ENCODE data around the gene PPP1R3G. TPM values are rescaled to one million over a fixed set of nuclear protein-coding genes. Genes with fewer than 3 reads are reported as not detected.

Gene PPP1R3G
- polyA plus RNA-seq, 2 of the 4 experiments (the other 2 are of a cell fraction): 0.21 to 0.72 TPM

DNA sequence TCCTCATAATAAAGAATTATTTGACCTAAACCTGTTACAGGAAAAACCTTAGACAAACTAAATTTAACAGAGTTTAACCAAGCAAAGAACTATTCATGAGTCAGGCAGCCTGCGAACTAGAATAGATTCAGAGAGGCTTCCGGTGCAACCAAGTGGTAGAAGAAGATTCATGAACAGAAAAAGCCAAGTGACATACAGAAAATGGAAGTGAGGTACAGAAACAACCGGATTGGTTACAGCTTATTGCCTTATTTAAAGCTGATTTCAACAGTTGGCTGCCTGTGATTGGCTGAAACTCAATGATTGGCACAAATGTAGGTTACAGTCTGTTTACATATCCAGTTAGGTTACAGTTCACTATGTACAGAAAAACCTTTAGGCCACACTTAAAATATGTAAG is 10.1 kb downstream of the PPP1R3G start:
- Histone ChIP-seq H3K9me3 (no peaks in the 10 kb centered on the region), H3K4me2 (no peak overlapping the region), H3K27ac (no peak overlapping the region), H3K4me1 (0 out of 3 replicates have a peak, but pooled peaks cover 5% of the 10 kb centered on the region), H3K4me3 (no peak overlapping the region)
- no peak for ATAC-seq
- FAIRE-seq: no peak
- DNase-seq (ENCODE audit: low read depth in 1 of 2, low spot score in 1 of 2): no peak
- ChIA-PET POLR2A (no interaction called here), CTCF (no interaction called here)
- WGBS (ENCODE audit: missing lambda C conversion rate): 61% methylated on average over 3 of the region's 3 CpGs
- TF ChIP-seq KDM1A (IDR thresholded peaks at IDR 0.05; ENCODE audit: low read depth) (no peak), EP300 (IDR thresholded peaks at IDR 0.05) (no peak), MAFK (IDR thresholded peaks at IDR 0.05; ENCODE audit: partially characterized antibody) (no peak), ESRRA (IDR thresholded peaks at IDR 0.05; ENCODE audit: borderline replicate concordance, low read length) (no peak), NR3C1 (IDR thresholded peaks at IDR 0.05) (no peak), HOXB5 (CRISPR knock-in tag; IDR thresholded peaks at IDR 0.05) (no peak), SMC3 (IDR thresholded peaks at IDR 0.05) (no peak), NPAS2 (CRISPR knock-in tag; IDR thresholded peaks at IDR 0.05; ENCODE audit: borderline replicate concordance) (no peak), RNF2 (IDR thresholded peaks at IDR 0.05; ENCODE audit: borderline replicate concordance, low read depth) (no peak)
- TF ChIP-seq, protein P1, sequence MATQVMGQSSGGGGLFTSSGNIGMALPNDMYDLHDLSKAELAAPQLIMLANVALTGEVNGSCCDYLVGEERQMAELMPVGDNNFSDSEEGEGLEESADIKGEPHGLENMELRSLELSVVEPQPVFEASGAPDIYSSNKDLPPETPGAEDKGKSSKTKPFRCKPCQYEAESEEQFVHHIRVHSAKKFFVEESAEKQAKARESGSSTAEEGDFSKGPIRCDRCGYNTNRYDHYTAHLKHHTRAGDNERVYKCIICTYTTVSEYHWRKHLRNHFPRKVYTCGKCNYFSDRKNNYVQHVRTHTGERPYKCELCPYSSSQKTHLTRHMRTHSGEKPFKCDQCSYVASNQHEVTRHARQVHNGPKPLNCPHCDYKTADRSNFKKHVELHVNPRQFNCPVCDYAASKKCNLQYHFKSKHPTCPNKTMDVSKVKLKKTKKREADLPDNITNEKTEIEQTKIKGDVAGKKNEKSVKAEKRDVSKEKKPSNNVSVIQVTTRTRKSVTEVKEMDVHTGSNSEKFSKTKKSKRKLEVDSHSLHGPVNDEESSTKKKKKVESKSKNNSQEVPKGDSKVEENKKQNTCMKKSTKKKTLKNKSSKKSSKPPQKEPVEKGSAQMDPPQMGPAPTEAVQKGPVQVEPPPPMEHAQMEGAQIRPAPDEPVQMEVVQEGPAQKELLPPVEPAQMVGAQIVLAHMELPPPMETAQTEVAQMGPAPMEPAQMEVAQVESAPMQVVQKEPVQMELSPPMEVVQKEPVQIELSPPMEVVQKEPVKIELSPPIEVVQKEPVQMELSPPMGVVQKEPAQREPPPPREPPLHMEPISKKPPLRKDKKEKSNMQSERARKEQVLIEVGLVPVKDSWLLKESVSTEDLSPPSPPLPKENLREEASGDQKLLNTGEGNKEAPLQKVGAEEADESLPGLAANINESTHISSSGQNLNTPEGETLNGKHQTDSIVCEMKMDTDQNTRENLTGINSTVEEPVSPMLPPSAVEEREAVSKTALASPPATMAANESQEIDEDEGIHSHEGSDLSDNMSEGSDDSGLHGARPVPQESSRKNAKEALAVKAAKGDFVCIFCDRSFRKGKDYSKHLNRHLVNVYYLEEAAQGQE (IDR thresholded peaks at IDR 0.05): no peak

GRCh38 chr6:5096482-5096881 is 11.3 kb downstream of the PPP1R3G start:
- Histone ChIP-seq H3K4me3 (no peak overlapping the region), H3K9me3 (no peaks in the 10 kb centered on the region), H3K4me2 (no peak overlapping the region), H3K27ac (no peak overlapping the region), H3K4me1 (0 out of 3 replicates have a peak, but pooled peaks cover 5% of the 10 kb centered on the region)
- no peak for ATAC-seq
- 83% methylated on average over 2 of the region's 2 CpGs for WGBS (ENCODE audit: missing lambda C conversion rate)
- POLR2A ChIA-PET: no interaction called here
- no peak for FAIRE-seq
- CTCF ChIA-PET: no interaction called here
- TF ChIP-seq MAFK (IDR thresholded peaks at IDR 0.05; ENCODE audit: partially characterized antibody) (no peak), RFX5 (IDR thresholded peaks at IDR 0.05) (no peak), SMC3 (IDR thresholded peaks at IDR 0.05) (no peak), CBX8 (IDR thresholded peaks at IDR 0.05) (no peak), RCOR1 (IDR thresholded peaks at IDR 0.05; ENCODE audit: low read depth, low read length) (no peak), JUN (IDR thresholded peaks at IDR 0.05) (no peak), SREBF2 (IDR thresholded peaks at IDR 0.05) (no peak), ZSCAN20 (CRISPR knock-in tag; IDR thresholded peaks at IDR 0.05) (no peak), ATOH8 (CRISPR knock-in tag; IDR thresholded peaks at IDR 0.05; ENCODE audit: low read depth) (no peak), HEYL (CRISPR knock-in tag; IDR thresholded peaks at IDR 0.05) (no peak)
- DNase-seq (ENCODE audit: low read depth in 1 of 2, low spot score in 1 of 2): no peak

DNA sequence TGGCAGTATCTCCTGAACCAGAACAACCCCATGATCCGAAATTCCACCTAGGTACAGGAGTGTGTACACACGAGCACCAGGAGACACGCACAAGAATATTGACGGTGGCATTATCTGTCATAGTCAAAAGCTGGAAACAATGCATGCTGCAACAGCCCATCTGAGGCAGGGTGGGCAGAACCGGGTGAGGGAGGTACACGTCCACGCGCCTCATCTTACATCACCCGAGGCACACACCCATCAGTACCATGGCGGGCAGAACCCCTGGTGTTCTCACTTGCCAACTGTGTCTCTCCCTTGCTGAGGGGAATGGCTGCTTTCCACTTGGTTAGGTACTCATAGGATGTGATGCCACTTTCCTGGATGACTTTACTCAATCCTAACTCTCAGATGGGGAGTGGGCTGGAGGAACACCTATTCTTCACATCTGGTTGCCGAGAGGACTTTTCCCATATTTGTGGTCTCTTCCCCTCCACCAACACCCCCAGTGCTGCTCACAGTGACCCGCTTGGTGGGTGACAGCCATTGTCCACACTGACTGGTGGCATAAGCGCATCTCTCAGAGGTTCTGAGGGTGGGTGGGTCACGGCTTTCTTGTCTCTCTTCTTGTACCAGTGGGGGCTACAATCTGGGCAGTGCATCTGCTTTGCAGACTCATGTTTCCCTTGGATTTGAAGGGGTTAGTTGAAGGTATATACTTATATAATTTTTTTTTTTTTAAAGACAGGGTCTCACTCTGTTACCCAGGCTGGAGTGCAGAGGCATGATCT is 13.5 kb downstream of the PPP1R3G start:
- Histone ChIP-seq H3K4me3 (no peak overlapping the region), H3K9me3 (no peaks in the 10 kb centered on the region), H3K4me1 (0 out of 3 replicates have a peak, but pooled peaks cover 5% of the 10 kb centered on the region), H3K27ac (no peak overlapping the region), H3K4me2 (no peak overlapping the region)
- no peak for TF ChIP-seq GATA3 (IDR thresholded peaks at IDR 0.05; ENCODE audit: borderline replicate concordance)
- TF ChIP-seq JUN (IDR thresholded peaks at IDR 0.05): no peak
- TF ChIP-seq RARB (CRISPR knock-in tag; IDR thresholded peaks at IDR 0.05): no peak
- no peak for TF ChIP-seq MAX (IDR thresholded peaks at IDR 0.05)
- no peak for ATAC-seq
- ChIA-PET CTCF (no interaction called here), POLR2A (no interaction called here)
- 85% methylated on average over 10 of the region's 14 CpGs for WGBS (ENCODE audit: missing lambda C conversion rate)
- no peak for FAIRE-seq
- no peak for DNase-seq (ENCODE audit: low read depth in 1 of 2, low spot score in 1 of 2)
